ENCODE results near the gene PRKAG2.

GRCh38 chr7:151702961-151703360 is 174.0 kb downstream of the PRKAG2 start:
- TF ChIP-seq PHF8 (conservative IDR thresholded peaks at IDR 0.05; ENCODE audit: low read depth, low read length) (no peak), USF2 (IDR thresholded peaks at IDR 0.05; ENCODE audit: low read length) (no peak), POLR2A (IDR thresholded peaks at IDR 0.05; ENCODE audit: control extremely low read depth in 1 of 2, low read depth in 2 of 2, low read length in 2 of 2) (no peak), SP1 (IDR thresholded peaks at IDR 0.05; ENCODE audit: low read depth, low read length) (no peak), CTCF (IDR thresholded peaks at IDR 0.05; ENCODE audit: control extremely low read depth in 1 of 3, insufficient read depth in 1 of 3, low read depth in 1 of 3, low read length in 3 of 3) (no peak), ASH2L (IDR thresholded peaks at IDR 0.05; ENCODE audit: low read length) (no peak), JUND (IDR thresholded peaks at IDR 0.05; ENCODE audit: low read length) (no peak), GTF2F1 (IDR thresholded peaks at IDR 0.05; ENCODE audit: borderline replicate concordance, low read depth, low read length) (no peak), RAD21 (IDR thresholded peaks at IDR 0.05 in 1 of 2, conservative IDR thresholded peaks at IDR 0.05 in 1 of 2; ENCODE audit: low read depth in 2 of 2, low read length in 2 of 2) (no peak), CREB1 (IDR thresholded peaks at IDR 0.05) (no peak)

Measured in H1 (cell line).